Left ventricle myocardium inferior (tissue), 1 donor: ENCODE measurements around the gene PPP1R14B. TPM values are rescaled to one million over a fixed set of nuclear protein-coding genes. Genes with fewer than 3 reads are reported as not detected.
"Not testable (repeated sequence)": the region's sequence is repeated elsewhere in the genome, so short reads cannot be mapped to it uniquely, and the experiment has no call there.

Experiments used
- DNase-seq: peaks from one replicate; pipeline ENCODE4 v3.0.0-alpha.2; 2020
- H3K27ac ChIP-seq: fragments of 200-600 bp; replicated peaks from 2 replicates; pipeline ENCODE4 v1.8.0; 2021
- H3K27me3 ChIP-seq: fragments of 200-600 bp; 2 replicates; pipeline ENCODE4 v1.8.0; 2021; ENCODE audit warnings: low read depth
- H3K36me3 ChIP-seq: fragments of 200-600 bp; 2 replicates; pipeline ENCODE4 v1.8.0; 2021
- H3K4me1 ChIP-seq: fragments of 200-600 bp; 2 replicates; pipeline ENCODE4 v1.8.0; 2021
- H3K4me3 ChIP-seq: fragments of 200-600 bp; 2 replicates; pipeline ENCODE4 v1.8.0; 2021; ENCODE audit warnings: mild to moderate bottlenecking, moderate library complexity
- H3K9me3 ChIP-seq: fragments of 200-600 bp; replicated peaks from 2 replicates; pipeline ENCODE4 v1.8.0; 2021
- intact Hi-C: fragments of 100-400 bp; cut with micrococcal nuclease; formaldehyde crosslinking; loops from one replicate; pipeline ENCODE4 v1.11.0; 2022
- total RNA-seq: library from RNA; stranded (reverse); fragmentation: NEBNext Ultra II Directional; extraction: Animal tissue kit (Norgen Biotek cat#: 25700); gene quantifications from one replicate; pipeline ENCODE4 v1.2.1, GENCODE V29; 2021
- TF ChIP-seq, protein P1 (sequence below): fragments of 200-600 bp; IDR thresholded peaks from 2 replicates; pipeline ENCODE4 v1.8.0; 2021; ENCODE audit warnings: antibody characterized with exemption, mild to moderate bottlenecking, borderline replicate concordance
- donor health status: DM: no; HTN: yes; CAD: no; lungs with severe emphysema.

The PPP1R14B gene
- total RNA-seq, 1 donor from 2014 or later = 102 TPM

GRCh38 chr11:64247729-64248531 lies 1.2 kb upstream of the PPP1R14B start:
- Histone ChIP-seq H3K9me3 (no peaks in the 10 kb centered on the region), H3K27me3 (no peaks in the 10 kb centered on the region), H3K4me1 (peaks cover 68% of the 10 kb centered on the region), H3K36me3 (peaks cover 14% of the 10 kb centered on the region), H3K4me3 (peak overlapping the region; percentile 88), H3K27ac (peak overlapping the region; percentile 97)
- TF ChIP-seq, protein P1, sequence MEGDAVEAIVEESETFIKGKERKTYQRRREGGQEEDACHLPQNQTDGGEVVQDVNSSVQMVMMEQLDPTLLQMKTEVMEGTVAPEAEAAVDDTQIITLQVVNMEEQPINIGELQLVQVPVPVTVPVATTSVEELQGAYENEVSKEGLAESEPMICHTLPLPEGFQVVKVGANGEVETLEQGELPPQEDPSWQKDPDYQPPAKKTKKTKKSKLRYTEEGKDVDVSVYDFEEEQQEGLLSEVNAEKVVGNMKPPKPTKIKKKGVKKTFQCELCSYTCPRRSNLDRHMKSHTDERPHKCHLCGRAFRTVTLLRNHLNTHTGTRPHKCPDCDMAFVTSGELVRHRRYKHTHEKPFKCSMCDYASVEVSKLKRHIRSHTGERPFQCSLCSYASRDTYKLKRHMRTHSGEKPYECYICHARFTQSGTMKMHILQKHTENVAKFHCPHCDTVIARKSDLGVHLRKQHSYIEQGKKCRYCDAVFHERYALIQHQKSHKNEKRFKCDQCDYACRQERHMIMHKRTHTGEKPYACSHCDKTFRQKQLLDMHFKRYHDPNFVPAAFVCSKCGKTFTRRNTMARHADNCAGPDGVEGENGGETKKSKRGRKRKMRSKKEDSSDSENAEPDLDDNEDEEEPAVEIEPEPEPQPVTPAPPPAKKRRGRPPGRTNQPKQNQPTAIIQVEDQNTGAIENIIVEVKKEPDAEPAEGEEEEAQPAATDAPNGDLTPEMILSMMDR = no peak
- intact Hi-C loops = no loop called here
- no peak for DNase-seq

DNA sequence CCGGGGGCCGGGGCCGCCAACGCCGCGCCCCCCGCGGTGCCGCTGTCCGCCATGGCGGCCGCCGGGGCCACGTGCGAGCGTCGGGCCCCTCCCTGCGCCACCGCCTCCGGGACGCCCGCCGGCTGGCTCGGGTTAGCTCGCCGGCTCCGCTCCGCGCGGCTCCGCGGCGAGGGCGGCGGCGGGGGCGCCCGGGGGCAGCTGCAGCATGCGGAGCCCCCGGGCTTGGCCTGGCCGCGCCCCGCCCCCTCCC lies 197 bp downstream of the PPP1R14B start:
- peaks cover 68% of the 10 kb centered on the region for H3K4me1 ChIP-seq
- H3K27me3 ChIP-seq, DNase-seq, intact Hi-C loops, H3K9me3 ChIP-seq: not testable (repeated sequence)
- H3K27ac ChIP-seq = peak overlapping the region; percentile 97
- peak overlapping the region; percentile 88 for H3K4me3 ChIP-seq
- H3K36me3 ChIP-seq = peaks cover 14% of the 10 kb centered on the region

DNA sequence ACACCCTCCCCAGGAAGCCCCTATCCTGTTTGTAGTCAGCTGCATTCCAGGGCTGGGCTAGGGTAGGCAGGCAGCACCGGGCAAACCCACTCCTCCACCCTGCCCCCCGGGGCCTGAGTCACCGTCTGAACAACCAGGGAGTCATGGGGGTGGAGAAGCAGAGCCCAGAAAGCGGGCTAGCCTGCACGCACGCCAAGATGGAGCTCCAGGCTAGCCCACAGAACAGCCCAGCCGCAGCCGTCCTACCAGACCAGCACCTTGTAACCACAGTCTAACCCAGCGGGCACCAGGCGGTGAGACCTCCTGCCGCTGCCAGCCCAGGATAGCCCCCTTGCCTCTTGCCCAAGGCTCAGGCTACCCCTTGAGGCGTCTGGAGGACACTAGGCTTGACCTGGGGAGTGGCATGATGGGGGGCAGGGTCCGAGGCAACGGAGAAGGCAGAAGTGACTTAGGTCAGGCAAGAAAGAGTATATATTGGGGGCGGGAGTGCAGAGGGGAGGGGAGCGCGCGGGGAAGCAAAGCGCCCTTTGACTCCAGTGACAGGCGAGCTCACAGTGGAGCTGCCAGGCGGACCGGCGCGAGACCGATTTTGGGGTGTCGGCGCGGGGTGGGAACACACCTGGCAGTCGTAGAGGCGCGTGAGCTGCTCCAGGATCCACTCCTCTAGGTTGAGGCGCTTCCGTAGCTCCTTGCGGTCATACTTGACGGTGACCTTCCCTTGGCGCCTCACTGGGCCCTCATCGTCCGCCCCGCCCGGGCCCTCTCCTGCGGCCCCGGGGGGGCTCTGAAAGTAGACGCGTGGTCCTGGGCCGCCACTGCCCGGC lies 734 bp downstream of the PPP1R14B start:
- Histone ChIP-seq H3K4me1 (peaks cover 66% of the 10 kb centered on the region), H3K4me3 (peak overlapping the region; percentile 88), H3K27me3 (no peaks in the 10 kb centered on the region), H3K27ac (peak overlapping the region; percentile 97), H3K36me3 (peaks cover 14% of the 10 kb centered on the region), H3K9me3 (no peaks in the 10 kb centered on the region)
- intact Hi-C loops = no loop called here
- peak; percentile 72 for DNase-seq
- TF ChIP-seq, protein P1 = peak; percentile 7

GRCh38 chr11:64245401-64245796 lies 1.3 kb downstream of the PPP1R14B start:
- DNase-seq = no peak
- H3K9me3 ChIP-seq = no peaks in the 10 kb centered on the region
- H3K27me3 ChIP-seq = no peaks in the 10 kb centered on the region
- TF ChIP-seq, protein P1 = no peak
- H3K36me3 ChIP-seq = peaks cover 14% of the 10 kb centered on the region
- intact Hi-C loops = no loop called here
- peak overlapping the region; percentile 88 for H3K4me3 ChIP-seq
- peaks cover 63% of the 10 kb centered on the region for H3K4me1 ChIP-seq
- H3K27ac ChIP-seq = peak overlapping the region; percentile 97

DNA sequence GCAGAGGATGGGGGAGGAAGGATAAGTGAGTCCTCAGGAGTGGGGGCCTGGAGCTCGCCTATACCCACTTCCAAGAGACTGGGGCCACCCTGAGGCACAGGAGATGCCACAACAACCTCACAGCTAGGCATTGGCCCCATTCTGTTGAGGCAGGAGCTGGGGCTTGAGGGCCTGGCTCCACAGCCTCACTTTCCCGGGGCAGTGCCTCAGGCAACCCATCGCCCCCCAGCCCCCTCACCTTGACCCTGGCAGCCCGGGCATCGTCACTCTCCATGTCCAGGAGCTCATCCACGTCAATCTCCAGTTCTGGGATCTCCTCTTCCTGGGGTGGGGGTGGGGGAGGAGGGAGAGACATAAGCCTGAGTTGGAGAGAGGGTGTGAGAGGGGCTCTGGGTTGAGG lies 1.8 kb downstream of the PPP1R14B start:
- intact Hi-C loops = no loop called here
- no peaks in the 10 kb centered on the region for H3K27me3 ChIP-seq
- H3K4me3 ChIP-seq = peak overlapping the region; percentile 88
- H3K36me3 ChIP-seq = peaks cover 14% of the 10 kb centered on the region
- TF ChIP-seq, protein P1 = no peak
- no peaks in the 10 kb centered on the region for H3K9me3 ChIP-seq
- H3K27ac ChIP-seq = peak overlapping the region; percentile 97
- DNase-seq = no peak
- peaks cover 66% of the 10 kb centered on the region for H3K4me1 ChIP-seq

DNA sequence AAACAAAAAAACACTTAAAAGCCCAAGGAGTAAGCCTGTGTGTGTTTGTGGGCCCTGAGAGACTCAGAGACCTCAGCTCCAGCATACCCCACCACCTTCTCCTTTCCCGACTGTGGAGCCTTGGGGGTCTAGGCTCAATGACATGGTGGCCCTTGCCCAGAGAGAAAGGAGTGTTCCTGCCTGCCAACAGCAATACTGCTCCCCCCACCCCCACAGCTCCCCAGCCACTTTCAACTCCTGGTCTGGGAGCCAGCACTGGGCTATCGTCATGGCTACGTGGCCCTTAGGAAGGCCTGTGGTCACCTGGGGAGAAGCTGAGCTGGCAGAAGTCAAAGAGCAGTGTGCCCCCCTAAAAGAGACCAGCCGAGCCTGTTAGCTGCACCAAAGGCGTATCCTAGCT lies 2.6 kb downstream of the PPP1R14B start:
- Histone ChIP-seq H3K9me3 (no peaks in the 10 kb centered on the region), H3K36me3 (peaks cover 17% of the 10 kb centered on the region), H3K27me3 (no peaks in the 10 kb centered on the region), H3K4me3 (no peak overlapping the region), H3K4me1 (peaks cover 70% of the 10 kb centered on the region), H3K27ac (peak overlapping the region; percentile 100)
- TF ChIP-seq, protein P1 = no peak
- intact Hi-C loops = no loop called here
- DNase-seq = no peak
